Measurements from ENCODE around the gene CRIP1.

GRCh38 chr14:105495990-105496830 lies 9.5 kb downstream of the CRIP1 start:
- no peak for TF ChIP-seq CTCF (IDR thresholded peaks at IDR 0.05)
- TF ChIP-seq ZFX (IDR thresholded peaks at IDR 0.05; ENCODE audit: borderline replicate concordance), result no peak

All from 22Rv1 (cell line).